GM10248 (cell line): ENCODE results near the gene STK16.
"Not testable (repeated sequence)": the region's sequence is repeated elsewhere in the genome, so short reads cannot be mapped to it uniquely, and the experiment has no call there.

Experiments
- CTCF ChIA-PET: fragments of 300-600 bp; sonication (Branson Sonifier 250); formaldehyde crosslinking; extraction: SDS; loops from one replicate; lab custom pipeline; 2021; ENCODE audit warnings: antibody characterized with exemption; lab: Yijun Ruan, JAX
- POLR2A ChIA-PET: fragments of 350-650 bp; sonication (Branson Sonifier 250); formaldehyde crosslinking; extraction: SDS; loops from one replicate; lab custom pipeline; 2020; ENCODE audit warnings: antibody characterized with exemption; lab: Yijun Ruan, JAX
- DNase-seq: peaks from one replicate; pipeline ENCODE4 v3.0.0; 2012; ENCODE audit errors: extremely low spot score
- TF ChIP-seq, protein P1 (sequence below): IDR thresholded peaks from 2 replicates; pipeline ENCODE4 v1.5.1; 2012; ENCODE audit warnings: mild to moderate bottlenecking, low read depth; ENCODE audit errors: extremely low read depth, missing control alignments, control extremely low read depth

Gene STK16

GRCh38 chr2:219282943-219283581 lies 37.8 kb downstream of the STK16 start:
- ChIA-PET CTCF (interaction anchor here (0.9 to 16.0 kb wide), 5 partner anchors 8 to 123 kb away, joined by 3 to 336 read pairs (median 6); partner anchors contain the start of gene SLC23A3), POLR2A (interaction anchor here (2.0 kb wide), 1 partner anchor 29 kb away, joined by 8 read pairs; the partner anchor contains the start of gene TUBA4A)
- TF ChIP-seq, protein P1, sequence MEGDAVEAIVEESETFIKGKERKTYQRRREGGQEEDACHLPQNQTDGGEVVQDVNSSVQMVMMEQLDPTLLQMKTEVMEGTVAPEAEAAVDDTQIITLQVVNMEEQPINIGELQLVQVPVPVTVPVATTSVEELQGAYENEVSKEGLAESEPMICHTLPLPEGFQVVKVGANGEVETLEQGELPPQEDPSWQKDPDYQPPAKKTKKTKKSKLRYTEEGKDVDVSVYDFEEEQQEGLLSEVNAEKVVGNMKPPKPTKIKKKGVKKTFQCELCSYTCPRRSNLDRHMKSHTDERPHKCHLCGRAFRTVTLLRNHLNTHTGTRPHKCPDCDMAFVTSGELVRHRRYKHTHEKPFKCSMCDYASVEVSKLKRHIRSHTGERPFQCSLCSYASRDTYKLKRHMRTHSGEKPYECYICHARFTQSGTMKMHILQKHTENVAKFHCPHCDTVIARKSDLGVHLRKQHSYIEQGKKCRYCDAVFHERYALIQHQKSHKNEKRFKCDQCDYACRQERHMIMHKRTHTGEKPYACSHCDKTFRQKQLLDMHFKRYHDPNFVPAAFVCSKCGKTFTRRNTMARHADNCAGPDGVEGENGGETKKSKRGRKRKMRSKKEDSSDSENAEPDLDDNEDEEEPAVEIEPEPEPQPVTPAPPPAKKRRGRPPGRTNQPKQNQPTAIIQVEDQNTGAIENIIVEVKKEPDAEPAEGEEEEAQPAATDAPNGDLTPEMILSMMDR: no peak

DNA sequence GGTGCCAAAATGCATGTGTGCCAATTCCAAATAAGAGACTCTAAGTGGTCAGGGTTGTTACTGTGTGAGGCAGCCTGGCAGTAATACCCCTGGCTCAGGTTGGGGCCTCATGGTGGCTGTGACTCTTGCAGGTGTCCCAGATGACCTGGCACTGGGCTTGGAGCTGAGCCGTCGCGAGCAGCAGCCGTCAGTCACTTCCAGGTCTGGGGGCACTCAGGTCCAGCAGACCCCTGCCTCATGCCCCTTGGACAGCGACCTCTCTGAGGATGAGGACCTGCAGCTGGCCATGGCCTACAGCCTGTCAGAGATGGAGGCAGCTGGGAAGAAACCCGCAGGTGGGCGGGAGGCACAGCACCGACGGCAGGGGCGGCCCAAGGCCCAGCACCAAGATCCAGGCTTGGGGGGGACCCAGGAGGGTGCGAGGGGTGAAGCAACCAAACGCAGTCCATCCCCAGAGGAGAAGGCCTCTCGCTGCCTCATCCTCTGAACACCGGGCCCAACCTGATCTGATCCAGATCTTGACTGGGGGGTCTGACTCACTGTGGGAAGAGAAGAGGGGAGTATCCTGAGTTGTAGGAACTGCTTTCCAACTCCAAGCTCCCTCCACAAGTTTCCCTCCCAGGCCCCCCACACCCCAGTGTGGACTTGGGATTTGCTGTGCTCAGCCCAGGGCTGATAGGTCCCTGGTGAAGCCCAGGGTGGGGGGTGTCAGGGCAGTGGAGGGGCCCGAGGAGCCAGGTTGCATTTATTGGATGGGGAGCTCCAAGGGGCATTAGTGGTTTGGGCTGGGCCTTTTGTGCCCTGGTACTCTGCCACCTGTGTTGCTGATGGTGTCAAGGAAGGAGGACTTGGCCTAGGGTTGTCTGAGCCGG lies 39.5 kb downstream of the STK16 start:
- CTCF ChIA-PET: interaction anchor here (1.1 to 16.0 kb wide), 5 partner anchors 6 to 305 kb away, joined by 3 to 336 read pairs (median 4); no protein-coding TSS in a partner anchor
- TF ChIP-seq, protein P1: no peak
- POLR2A ChIA-PET: interaction anchor here (1.0 kb wide), 1 partner anchor 113 kb away, joined by 3 read pairs; no protein-coding TSS in a partner anchor
- no peak for DNase-seq

More at GRCh38 chr2:219282943-219283581, 37.8 kb downstream of the STK16 start:
- no peak for DNase-seq

DNA sequence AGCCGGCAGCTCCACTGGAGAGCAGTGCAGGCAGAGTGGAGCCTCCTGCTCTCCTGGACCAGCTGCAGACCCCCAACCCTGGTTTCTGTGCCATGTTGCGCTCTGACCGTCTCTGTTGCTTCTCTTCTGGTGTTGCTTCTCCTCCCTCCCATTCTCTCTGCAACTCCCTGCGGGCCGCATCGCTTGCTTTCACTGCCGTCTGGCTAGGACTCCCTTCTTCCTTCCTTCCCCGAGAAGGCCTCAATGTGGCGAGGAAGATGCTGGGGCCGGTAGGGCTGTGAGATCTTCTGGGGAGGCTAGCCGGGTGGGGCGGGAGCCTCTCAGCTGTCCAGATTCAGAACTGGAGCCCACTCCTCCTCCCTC lies 40.1 kb downstream of the STK16 start:
- DNase-seq: no peak
- ChIA-PET CTCF (interaction anchor here (1.1 to 16.0 kb wide), 6 partner anchors 6 to 305 kb away, joined by 3 to 336 read pairs (median 12); partner anchors contain the start of gene DNAJB2), POLR2A (no interaction called here)
- TF ChIP-seq, protein P1: no peak

DNA sequence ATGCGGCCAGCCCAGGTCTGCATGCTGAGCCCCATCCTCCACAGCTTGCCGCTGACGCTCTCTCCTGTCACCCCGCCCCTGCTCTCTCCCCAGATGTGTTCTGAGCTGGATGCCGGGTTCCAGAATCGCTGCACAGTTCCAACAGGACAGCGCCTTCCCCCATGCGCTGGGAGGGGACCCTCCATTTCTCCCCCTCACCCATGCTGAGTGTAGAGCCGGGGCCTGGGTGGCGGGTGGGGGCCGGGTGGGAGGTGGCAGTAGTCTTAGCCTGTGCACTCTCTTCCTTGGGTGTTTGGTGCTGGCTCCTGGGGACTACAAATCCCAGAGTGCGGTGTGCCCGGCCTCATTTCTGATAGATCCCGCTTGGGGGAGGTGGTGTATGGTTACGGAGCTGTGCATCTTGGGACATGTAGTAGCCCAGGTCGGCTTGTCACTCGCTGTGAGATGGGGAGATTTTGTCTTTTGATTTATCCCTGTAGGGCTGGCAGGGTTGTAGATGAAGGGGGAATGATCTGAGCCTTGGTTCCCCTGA lies 40.7 kb downstream of the STK16 start:
- CTCF ChIA-PET: interaction anchor here (1.0 to 16.0 kb wide), 6 partner anchors 5 to 306 kb away, joined by 3 to 336 read pairs (median 12); partner anchors contain the start of gene DNAJB2
- TF ChIP-seq, protein P1: no peak
- POLR2A ChIA-PET: interaction anchor here (1.0 kb wide), 1 partner anchor 34 kb away, joined by 8 read pairs; no protein-coding TSS in a partner anchor
- no peak for DNase-seq

GRCh38 chr2:219286436-219287115 lies 41.3 kb downstream of the STK16 start:
- DNase-seq: no peak
- TF ChIP-seq, protein P1: no peak
- CTCF ChIA-PET: interaction anchor here (1.0 to 16.0 kb wide), 5 partner anchors 4 to 307 kb away, joined by 4 to 336 read pairs (median 20); partner anchors contain the start of gene DNAJB2
- POLR2A ChIA-PET: interaction anchor here (0.7 to 1.0 kb wide), 3 partner anchors 8 to 59 kb away, joined by 3 to 8 read pairs (median 3); no protein-coding TSS in a partner anchor

DNA sequence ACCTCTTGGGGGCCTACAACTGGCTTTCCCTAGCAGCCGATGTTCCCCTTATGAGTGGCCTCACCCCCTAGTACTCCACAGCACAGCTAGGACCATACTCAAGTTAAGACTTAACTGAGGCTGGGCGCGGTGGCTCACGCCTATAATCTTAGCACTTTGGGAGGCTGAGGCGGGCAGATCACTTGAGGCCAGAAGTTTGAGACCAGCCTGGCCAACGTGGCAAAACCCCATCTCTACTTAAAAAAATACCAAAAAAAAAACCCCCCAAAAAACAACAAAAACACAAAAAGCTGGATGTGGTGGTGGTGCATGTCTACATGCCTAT lies 41.8 kb downstream of the STK16 start:
- CTCF ChIA-PET: interaction anchor here (1.0 to 16.0 kb wide), 4 partner anchors 4 to 25 kb away, joined by 4 to 336 read pairs (median 178); partner anchors contain the start of gene DNAJB2
- not testable (repeated sequence) for DNase-seq
- POLR2A ChIA-PET: interaction anchor here (0.7 to 0.9 kb wide), 2 partner anchors 9 to 59 kb away, joined by 3 read pairs; no protein-coding TSS in a partner anchor
